Smooth muscle cell (in vitro differentiated cells): ENCODE measurements around the gene SNX14. TPM values are rescaled to one million over a fixed set of nuclear protein-coding genes. Genes with fewer than 3 reads are reported as not detected.

ENCODE experiments used
- DNase-seq: peaks from one replicate; lab custom pipeline; 2025; ENCODE audit not compliant: unreplicated experiment; lab: John Stamatoyannopoulos, UW
- H2AFZ ChIP-seq: fragments of 200-600 bp; sonication (generic); 2 replicates; pipeline ENCODE4 v1.6.0; 2016; ENCODE audit warnings: antibody characterized with exemption, low read depth, mild to moderate bottlenecking
- H3F3A ChIP-seq: fragments of 200-600 bp; sonication (generic); 2 replicates; pipeline ENCODE4 v1.6.0; 2017; ENCODE audit warnings: antibody characterized with exemption, low read depth
- H3K27ac ChIP-seq: fragments of 200-600 bp; sonication (generic); 2 replicates; pipeline ENCODE4 v1.5.1; 2016; ENCODE audit warnings: low read depth, mild to moderate bottlenecking
- H3K27me3 ChIP-seq: fragments of 200-600 bp; sonication (generic); 2 replicates; pipeline ENCODE4 v1.6.1; 2016; ENCODE audit warnings: low read depth, mild to moderate bottlenecking
- H3K36me3 ChIP-seq: fragments of 200-600 bp; sonication (generic); 2 replicates; pipeline ENCODE4 v1.5.1; 2016; ENCODE audit warnings: low read depth
- H3K4me1 ChIP-seq: fragments of 200-600 bp; sonication (generic); 2 replicates; pipeline ENCODE4 v1.5.1; 2016; ENCODE audit warnings: low read depth
- H3K4me2 ChIP-seq: fragments of 200-600 bp; sonication (generic); 2 replicates; pipeline ENCODE4 v1.6.0; 2016; ENCODE audit warnings: mild to moderate bottlenecking
- H3K4me3 ChIP-seq: fragments of 200-600 bp; sonication (generic); 2 replicates; pipeline ENCODE4 v1.5.1; 2016; ENCODE audit warnings: mild to moderate bottlenecking
- H3K79me2 ChIP-seq: fragments of 200-600 bp; sonication (generic); 2 replicates; pipeline ENCODE4 v1.6.0; 2016; ENCODE audit warnings: low read depth, mild to moderate bottlenecking
- H3K9ac ChIP-seq: fragments of 200-600 bp; sonication (generic); 2 replicates; pipeline ENCODE4 v1.6.0; 2016; ENCODE audit warnings: low read depth
- H3K9me3 ChIP-seq: fragments of 200-600 bp; sonication (generic); replicated peaks from 2 replicates; pipeline ENCODE4 v1.5.1; 2016; ENCODE audit warnings: low read depth
- H4K20me1 ChIP-seq: fragments of 200-600 bp; sonication (generic); 2 replicates; pipeline ENCODE4 v1.6.0; 2016; ENCODE audit warnings: low read depth
- WGBS: methylation state at CpG from one replicate; pipeline ENCODE4 v1.1.7; 2016; ENCODE audit warnings: low lambda C conversion rate; 5-methylcytosine and 5-hydroxymethylcytosine counted together
- polyA plus RNA-seq: library from polyadenylated mRNA; unstranded; fragments of >200 nt; fragmentation: Nextera tagmentation; extraction: Ambion mirVana; gene quantifications from 2 replicates; pipeline ENCODE4 v1.2.1, GENCODE V29; 2016
- total RNA-seq: library from RNA; depleted of rRNA; stranded (reverse); fragments of >200 nt; gene quantifications from 2 replicates; pipeline ENCODE4 v1.2.3, GENCODE V29; 2014
- TF ChIP-seq, protein P1 (sequence below): fragments of 200-600 bp; sonication (generic); IDR thresholded peaks from 2 replicates; pipeline ENCODE4 v1.5.1; 2017; ENCODE audit warnings: borderline replicate concordance, mild to moderate bottlenecking, antibody characterized with exemption; ENCODE audit not compliant: insufficient read depth, poor library complexity, severe bottlenecking

SNX14 gene
- total and polyA plus RNA-seq, 2 experiments from 2014 or later, result 53.0 to 134 TPM

DNA sequence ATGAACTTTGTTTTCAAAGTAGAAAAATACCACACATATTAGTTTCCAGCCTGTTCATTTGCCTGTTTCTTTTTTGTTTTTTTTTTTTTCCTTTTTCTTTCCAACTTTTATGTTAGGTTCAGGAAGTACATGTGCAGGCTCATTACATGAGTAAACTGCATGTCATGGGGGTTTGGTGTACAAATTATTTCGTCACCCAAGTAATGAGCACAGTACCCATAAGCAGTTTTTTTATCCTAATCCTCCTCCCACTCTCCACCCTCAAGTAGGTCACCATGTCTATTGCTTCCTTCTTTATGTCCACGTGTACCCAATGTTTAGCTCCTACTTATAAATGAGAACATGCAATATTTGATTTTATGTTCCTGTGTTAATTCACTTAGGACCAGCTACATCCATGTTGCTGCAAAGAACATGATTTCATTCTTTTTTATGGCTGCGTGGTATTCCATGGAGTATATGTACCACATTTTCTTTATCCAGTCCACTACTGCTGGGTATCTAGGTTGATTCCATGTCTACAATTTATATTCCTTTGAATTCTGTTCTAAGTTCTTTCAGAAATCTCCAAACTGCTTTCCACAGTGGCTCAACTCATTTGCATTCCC lies 31.8 kb downstream of the SNX14 start:
- Histone ChIP-seq H4K20me1 (no peaks in the 10 kb centered on the region), H3K9ac (no peak overlapping the region), H3K79me2 (peaks cover 3% of the 10 kb centered on the region), H3K4me2 (no peak overlapping the region), H3K9me3 (no peaks in the 10 kb centered on the region), H3F3A (no peaks in the 10 kb centered on the region), H3K4me3 (no peak overlapping the region), H2AFZ (no peak overlapping the region), H3K4me1 (no peaks in the 10 kb centered on the region), H3K36me3 (peaks cover 13% of the 10 kb centered on the region), H3K27ac (no peak overlapping the region), H3K27me3 (no peaks in the 10 kb centered on the region)
- WGBS, result 88% methylated on average over 3 of the region's 3 CpGs
- DNase-seq, result no peak
- TF ChIP-seq, protein P1, sequence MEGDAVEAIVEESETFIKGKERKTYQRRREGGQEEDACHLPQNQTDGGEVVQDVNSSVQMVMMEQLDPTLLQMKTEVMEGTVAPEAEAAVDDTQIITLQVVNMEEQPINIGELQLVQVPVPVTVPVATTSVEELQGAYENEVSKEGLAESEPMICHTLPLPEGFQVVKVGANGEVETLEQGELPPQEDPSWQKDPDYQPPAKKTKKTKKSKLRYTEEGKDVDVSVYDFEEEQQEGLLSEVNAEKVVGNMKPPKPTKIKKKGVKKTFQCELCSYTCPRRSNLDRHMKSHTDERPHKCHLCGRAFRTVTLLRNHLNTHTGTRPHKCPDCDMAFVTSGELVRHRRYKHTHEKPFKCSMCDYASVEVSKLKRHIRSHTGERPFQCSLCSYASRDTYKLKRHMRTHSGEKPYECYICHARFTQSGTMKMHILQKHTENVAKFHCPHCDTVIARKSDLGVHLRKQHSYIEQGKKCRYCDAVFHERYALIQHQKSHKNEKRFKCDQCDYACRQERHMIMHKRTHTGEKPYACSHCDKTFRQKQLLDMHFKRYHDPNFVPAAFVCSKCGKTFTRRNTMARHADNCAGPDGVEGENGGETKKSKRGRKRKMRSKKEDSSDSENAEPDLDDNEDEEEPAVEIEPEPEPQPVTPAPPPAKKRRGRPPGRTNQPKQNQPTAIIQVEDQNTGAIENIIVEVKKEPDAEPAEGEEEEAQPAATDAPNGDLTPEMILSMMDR, result no peak

DNA sequence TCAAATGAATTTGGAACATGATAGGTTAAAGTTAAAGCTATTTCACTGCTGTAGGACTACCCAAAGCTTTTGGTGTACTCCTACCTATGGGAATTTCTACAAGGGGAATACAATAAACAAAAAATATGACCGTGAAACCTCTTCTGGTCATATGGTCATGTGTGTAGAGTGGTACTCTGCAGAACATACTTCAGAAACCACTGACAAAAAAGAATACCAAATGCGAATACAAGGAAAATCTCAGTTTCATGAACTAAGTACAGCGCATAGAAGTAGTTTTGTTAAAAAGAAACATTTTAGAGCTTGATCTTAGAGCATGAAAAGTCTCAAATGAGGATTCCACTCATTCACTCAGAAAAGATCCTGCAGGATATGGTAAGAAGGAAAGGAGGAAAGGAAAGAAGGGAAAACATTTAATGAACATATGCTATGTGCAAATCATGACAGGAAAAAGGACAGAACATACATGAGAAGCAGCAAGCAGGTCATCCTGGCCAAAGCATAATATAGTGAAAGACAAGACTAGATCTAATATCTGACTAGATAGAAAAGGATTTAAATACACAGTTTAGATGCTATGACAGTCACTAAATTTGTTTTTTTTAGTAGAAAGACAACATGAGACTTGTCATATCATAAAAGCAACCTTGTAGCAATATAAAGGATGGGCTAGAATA lies 36.5 kb downstream of the SNX14 start:
- no peaks in the 10 kb centered on the region for H3K9me3 ChIP-seq
- H2AFZ ChIP-seq, result no peak overlapping the region
- H3K27me3 ChIP-seq, result no peaks in the 10 kb centered on the region
- no peak overlapping the region for H3K4me3 ChIP-seq
- H3K9ac ChIP-seq, result no peak overlapping the region
- H3K36me3 ChIP-seq, result no peaks in the 10 kb centered on the region
- H3K4me2 ChIP-seq, result no peak overlapping the region
- no peak for DNase-seq
- 96% methylated on average over 3 of the region's 3 CpGs for WGBS
- TF ChIP-seq, protein P1, result no peak
- H3F3A ChIP-seq, result no peaks in the 10 kb centered on the region
- peaks cover 3% of the 10 kb centered on the region for H3K4me1 ChIP-seq
- H3K27ac ChIP-seq, result no peak overlapping the region
- no peaks in the 10 kb centered on the region for H3K79me2 ChIP-seq
- no peaks in the 10 kb centered on the region for H4K20me1 ChIP-seq

DNA sequence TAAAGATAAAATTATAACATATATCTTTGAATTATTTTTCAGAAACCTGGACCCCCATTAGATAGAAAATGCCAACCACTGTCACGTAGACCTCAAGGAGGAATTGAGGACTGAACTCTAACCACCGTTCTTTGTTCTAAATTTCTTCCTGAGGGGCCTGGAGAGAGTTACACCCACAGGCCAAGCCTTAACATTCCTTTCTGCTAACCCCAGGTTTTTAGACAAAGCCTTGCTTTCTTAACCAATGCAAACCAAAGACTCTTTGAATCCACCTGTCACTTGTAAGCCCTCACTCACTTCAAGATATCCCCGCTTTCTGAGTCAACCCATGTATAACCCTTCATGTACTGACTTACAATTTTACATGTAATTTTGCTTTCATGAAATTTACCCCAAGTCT lies 41.0 kb downstream of the SNX14 start:
- no peaks in the 10 kb centered on the region for H3K79me2 ChIP-seq
- peaks cover 3% of the 10 kb centered on the region for H3K4me1 ChIP-seq
- H3K4me2 ChIP-seq, result no peak overlapping the region
- WGBS, result 69% methylated on average over 3 of the region's 3 CpGs
- no peaks in the 10 kb centered on the region for H4K20me1 ChIP-seq
- no peaks in the 10 kb centered on the region for H3K27me3 ChIP-seq
- H3K27ac ChIP-seq, result peak overlapping the region; percentile 38
- peaks cover 9% of the 10 kb centered on the region for H3K36me3 ChIP-seq
- H3K9me3 ChIP-seq, result peaks cover 3% of the 10 kb centered on the region
- H3K9ac ChIP-seq, result no peak overlapping the region
- H2AFZ ChIP-seq, result no peak overlapping the region
- TF ChIP-seq, protein P1, result no peak
- no peaks in the 10 kb centered on the region for H3F3A ChIP-seq
- no peak for DNase-seq
- H3K4me3 ChIP-seq, result no peak overlapping the region
